ENCODE measurements around the gene PPP2R2C.

Gene PPP2R2C

DNA sequence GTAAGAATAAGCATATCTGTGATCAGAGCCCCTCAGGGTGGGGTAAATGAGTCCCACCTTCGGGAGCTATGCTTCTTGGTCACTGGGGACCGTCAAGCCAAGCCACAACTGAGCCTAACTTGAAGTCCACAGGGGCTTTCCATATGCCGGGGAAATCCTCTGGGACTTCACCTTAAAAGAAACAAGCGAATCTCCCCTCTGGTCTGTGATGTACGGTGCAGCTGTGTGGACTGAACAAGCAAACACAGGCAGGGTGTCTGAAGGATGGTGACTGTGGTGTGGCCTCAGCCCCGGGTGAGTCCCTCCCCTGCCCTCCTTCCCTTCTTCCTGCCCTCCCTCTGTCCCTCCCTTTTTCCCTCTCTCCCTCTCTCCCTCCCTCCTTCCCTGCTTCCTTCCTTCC lies 29.7 kb upstream of the PPP2R2C start:
- DNase-seq (ENCODE audit: low spot score) = no peak
- TF ChIP-seq, protein P1, sequence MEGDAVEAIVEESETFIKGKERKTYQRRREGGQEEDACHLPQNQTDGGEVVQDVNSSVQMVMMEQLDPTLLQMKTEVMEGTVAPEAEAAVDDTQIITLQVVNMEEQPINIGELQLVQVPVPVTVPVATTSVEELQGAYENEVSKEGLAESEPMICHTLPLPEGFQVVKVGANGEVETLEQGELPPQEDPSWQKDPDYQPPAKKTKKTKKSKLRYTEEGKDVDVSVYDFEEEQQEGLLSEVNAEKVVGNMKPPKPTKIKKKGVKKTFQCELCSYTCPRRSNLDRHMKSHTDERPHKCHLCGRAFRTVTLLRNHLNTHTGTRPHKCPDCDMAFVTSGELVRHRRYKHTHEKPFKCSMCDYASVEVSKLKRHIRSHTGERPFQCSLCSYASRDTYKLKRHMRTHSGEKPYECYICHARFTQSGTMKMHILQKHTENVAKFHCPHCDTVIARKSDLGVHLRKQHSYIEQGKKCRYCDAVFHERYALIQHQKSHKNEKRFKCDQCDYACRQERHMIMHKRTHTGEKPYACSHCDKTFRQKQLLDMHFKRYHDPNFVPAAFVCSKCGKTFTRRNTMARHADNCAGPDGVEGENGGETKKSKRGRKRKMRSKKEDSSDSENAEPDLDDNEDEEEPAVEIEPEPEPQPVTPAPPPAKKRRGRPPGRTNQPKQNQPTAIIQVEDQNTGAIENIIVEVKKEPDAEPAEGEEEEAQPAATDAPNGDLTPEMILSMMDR (IDR thresholded peaks at IDR 0.05; ENCODE audit: extremely low read depth, insufficient read depth, missing control alignments) = no peak
- in situ Hi-C loops (cut with MboI; ENCODE audit: low pct_unique_long_range_greater_than_20kb, low sequenced_read_pairs, unreplicated experiment) = no loop called here

DNA sequence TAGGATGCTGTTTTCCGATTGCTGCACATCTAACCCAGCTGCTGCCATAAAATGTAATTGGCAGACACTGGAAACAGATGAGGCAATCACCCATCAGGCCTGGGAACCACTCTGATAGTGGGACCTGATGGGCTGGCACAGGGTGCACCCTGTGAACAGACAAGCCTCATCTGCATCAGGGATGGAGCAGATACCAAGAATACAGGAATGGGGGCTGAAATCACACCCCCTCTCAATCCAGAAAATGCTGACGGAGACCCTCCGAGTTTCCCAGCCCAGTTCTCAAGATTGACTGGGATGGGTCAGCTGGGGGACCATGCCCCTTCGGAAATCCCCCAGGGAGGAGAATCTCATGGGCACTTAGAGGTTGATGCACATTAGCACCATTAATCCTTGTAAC lies 28.8 kb upstream of the PPP2R2C start:
- TF ChIP-seq, protein P1 (IDR thresholded peaks at IDR 0.05; ENCODE audit: extremely low read depth, insufficient read depth, missing control alignments) = no peak
- no peak for DNase-seq (ENCODE audit: low spot score)
- in situ Hi-C loops (cut with MboI; ENCODE audit: low pct_unique_long_range_greater_than_20kb, low sequenced_read_pairs, unreplicated experiment) = no loop called here

DNA sequence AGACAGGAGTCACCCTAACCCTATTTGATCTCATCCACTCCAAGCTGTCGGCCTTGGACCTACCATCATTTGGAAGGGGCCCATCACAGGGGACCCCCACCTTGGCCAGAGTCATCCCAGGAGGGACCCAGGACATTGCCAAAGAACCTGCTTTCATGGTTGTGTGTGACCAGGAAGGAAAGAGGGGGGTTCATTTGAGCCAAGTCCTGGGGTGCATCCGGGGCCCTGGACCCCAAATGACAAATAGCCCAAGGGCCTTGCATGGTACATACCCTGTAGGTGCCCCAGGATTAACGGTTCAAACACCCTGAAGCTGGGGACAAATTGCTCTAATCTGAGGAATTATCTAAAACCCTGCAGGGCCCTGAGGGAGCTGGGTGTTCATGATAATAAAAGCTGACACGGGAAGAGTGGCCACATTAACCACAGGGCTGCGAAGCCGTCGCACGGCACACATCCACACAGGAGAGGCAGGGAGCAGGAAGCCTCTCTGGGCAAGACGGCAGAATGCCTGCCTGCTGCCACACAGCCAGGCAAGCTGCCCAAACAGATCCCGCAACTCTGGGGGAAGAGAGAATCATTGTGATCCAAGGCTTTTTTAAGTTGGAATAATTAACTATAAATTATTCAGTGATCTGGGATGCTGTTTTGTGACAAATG lies 28.2 kb upstream of the PPP2R2C start:
- in situ Hi-C loops (cut with MboI; ENCODE audit: low pct_unique_long_range_greater_than_20kb, low sequenced_read_pairs, unreplicated experiment) = no loop called here
- DNase-seq (ENCODE audit: low spot score) = no peak
- TF ChIP-seq, protein P1 (IDR thresholded peaks at IDR 0.05; ENCODE audit: extremely low read depth, insufficient read depth, missing control alignments) = no peak

DNA sequence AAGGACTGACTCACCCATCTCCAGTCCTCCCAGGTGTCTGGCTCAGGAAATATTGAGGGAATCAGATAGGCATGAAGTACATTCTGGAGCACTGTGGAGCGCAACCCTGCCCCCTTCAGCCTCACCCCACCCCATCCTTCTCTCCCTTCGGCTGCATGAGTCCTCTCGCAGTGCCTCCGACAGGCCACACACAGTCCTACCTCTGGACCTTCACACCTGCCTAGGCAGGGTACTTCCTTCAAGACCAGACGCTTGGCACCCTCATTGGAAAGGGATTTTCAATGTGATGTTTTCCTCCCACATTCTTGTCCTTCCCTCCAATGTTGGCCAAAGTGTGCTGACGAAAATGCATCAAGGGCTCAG lies 26.8 kb upstream of the PPP2R2C start:
- DNase-seq (ENCODE audit: low spot score) = no peak
- in situ Hi-C loops (cut with MboI; ENCODE audit: low pct_unique_long_range_greater_than_20kb, low sequenced_read_pairs, unreplicated experiment) = no loop called here
- TF ChIP-seq, protein P1 (IDR thresholded peaks at IDR 0.05; ENCODE audit: extremely low read depth, insufficient read depth, missing control alignments) = no peak

DNA sequence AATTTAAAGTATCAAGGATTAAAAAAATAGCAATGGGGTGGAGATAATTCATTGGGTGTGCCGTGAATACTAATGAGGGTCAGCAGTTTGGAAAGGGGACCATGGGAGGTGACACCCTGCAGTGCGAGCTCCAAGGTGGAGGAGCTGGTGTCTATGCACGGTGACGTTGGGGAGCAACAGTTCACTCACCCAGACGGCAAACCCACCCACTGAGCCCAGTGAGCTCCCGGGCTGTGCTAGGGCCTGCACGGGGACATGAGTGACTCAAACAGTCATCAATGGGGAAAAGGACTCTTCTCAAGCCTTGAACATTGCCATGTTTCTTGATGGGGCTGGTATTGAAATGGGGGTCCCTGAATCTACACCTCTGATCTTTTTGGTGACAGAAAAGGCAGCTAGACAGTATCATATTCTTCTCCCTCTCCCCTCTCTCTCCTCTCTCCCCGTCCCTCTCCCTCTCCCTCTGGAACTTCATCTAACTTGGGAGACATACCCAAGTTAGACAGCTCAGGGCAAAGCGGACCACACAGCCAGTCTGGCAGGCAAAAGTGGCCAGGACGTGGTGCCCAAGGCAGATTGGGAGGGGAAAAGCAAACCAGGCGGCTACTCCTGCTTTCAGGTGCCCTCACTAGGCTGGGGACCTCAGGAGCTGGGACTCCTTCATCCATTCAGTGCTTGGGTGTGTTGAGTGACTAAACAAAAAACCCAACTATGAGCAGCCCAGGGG lies 26.3 kb upstream of the PPP2R2C start:
- in situ Hi-C loops (cut with MboI; ENCODE audit: low pct_unique_long_range_greater_than_20kb, low sequenced_read_pairs, unreplicated experiment) = no loop called here
- DNase-seq (ENCODE audit: low spot score) = no peak
- TF ChIP-seq, protein P1 (IDR thresholded peaks at IDR 0.05; ENCODE audit: extremely low read depth, insufficient read depth, missing control alignments) = no peak

DNA sequence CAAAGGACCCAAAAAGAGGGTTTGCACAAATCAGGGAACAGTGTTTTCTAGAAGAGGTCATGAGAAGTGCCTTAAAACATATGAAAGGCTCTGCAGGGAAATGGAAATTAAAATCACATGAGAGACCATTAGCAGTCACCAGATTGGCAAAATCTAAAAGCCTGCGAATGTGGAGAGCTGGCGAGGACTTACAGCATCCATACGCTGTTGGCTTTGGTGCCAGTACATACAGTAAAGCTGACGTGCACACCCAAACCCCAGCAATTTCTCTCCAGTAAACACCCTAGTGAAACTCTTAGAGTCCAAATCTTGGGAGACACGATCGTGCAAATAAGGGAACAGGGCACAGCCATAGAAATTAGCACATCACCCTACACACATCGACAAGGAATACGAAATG lies 25.4 kb upstream of the PPP2R2C start:
- TF ChIP-seq, protein P1 (IDR thresholded peaks at IDR 0.05; ENCODE audit: extremely low read depth, insufficient read depth, missing control alignments) = no peak
- no peak for DNase-seq (ENCODE audit: low spot score)
- in situ Hi-C loops (cut with MboI; ENCODE audit: low pct_unique_long_range_greater_than_20kb, low sequenced_read_pairs, unreplicated experiment) = no loop called here

Measured in GM13977 (cell line).